HepG2 (cell line): ENCODE results near the gene TPX2. TPM values are rescaled to one million over a fixed set of nuclear protein-coding genes. Genes with fewer than 3 reads are reported as not detected.

ENCODE experiments used
- ATAD3A ChIP-seq: sonication (generic); formaldehyde crosslinking; IDR thresholded peaks from 2 replicates; pipeline ENCODE4 v1.4.0; 2020; ENCODE audit warnings: missing genetic modification reagents
- ATM ChIP-seq: fragments of 450-650 bp; IDR thresholded peaks from 2 replicates; pipeline ENCODE4 v1.7.1; 2017; ENCODE audit warnings: mild to moderate bottlenecking, borderline replicate concordance
- HNF4A ChIP-seq: sonication (generic); formaldehyde crosslinking; IDR thresholded peaks from 2 replicates; pipeline ENCODE4 v1.4.0; 2020; ENCODE audit warnings: missing genetic modification reagents
- HNF4G ChIP-seq, 2 experiments: sonication (generic) in 1 of 2; formaldehyde crosslinking in 1 of 2; IDR thresholded peaks; 2 replicates each; pipeline versions ENCODE4 v1.4.0 to v1.6.1; 2011 to 2020; ENCODE audit warnings: borderline replicate concordance in 2 of 2, low read depth in 2 of 2, mild to moderate bottlenecking in 2 of 2, low read length in 1 of 2, missing genetic modification reagents in 1 of 2, moderate library complexity in 1 of 2
- HNRNPLL ChIP-seq: fragments of 200-400 bp; formaldehyde crosslinking; IDR thresholded peaks from 2 replicates; pipeline ENCODE4 v1.6.1; 2017; ENCODE audit warnings: mild to moderate bottlenecking, low read depth, low read length; ENCODE audit not compliant: poor library complexity, severe bottlenecking
- LBX2 ChIP-seq: sonication (generic); formaldehyde crosslinking; IDR thresholded peaks from 2 replicates; pipeline ENCODE4 v1.5.0; 2020; ENCODE audit warnings: missing genetic modification reagents, mild to moderate bottlenecking, borderline replicate concordance
- MAZ ChIP-seq, 2 experiments: sonication (generic) in 1 of 2; formaldehyde crosslinking in 1 of 2; IDR thresholded peaks; 2 replicates each; pipeline versions ENCODE4 v1.5.0 to v1.6.1; 2012 to 2020; ENCODE audit warnings: low read depth in 2 of 2, mild to moderate bottlenecking in 2 of 2, borderline replicate concordance in 1 of 2, improper control_type of control experiment in 1 of 2, low read length in 1 of 2, missing genetic modification reagents in 1 of 2, moderate library complexity in 1 of 2
- RFX3 ChIP-seq: IDR thresholded peaks from 2 replicates; pipeline ENCODE4 v1.6.1; 2016; ENCODE audit warnings: missing biosample characterization, missing genetic modification reagents
- SUZ12 ChIP-seq: fragments of 150-350 bp; IDR thresholded peaks from 2 replicates; pipeline ENCODE4 v1.6.1; 2014; ENCODE audit warnings: low read depth, low read length
- THAP11 ChIP-seq: IDR thresholded peaks from 2 replicates; pipeline ENCODE4 v1.6.1; 2016; ENCODE audit warnings: missing biosample characterization, missing genetic modification reagents
- USF2 ChIP-seq, 2 experiments: sonication (generic) in 1 of 2; formaldehyde crosslinking in 1 of 2; IDR thresholded peaks; 2 replicates each; pipeline versions ENCODE4 v1.5.1 to v1.6.1; 2011 to 2020; ENCODE audit warnings: borderline replicate concordance in 1 of 2, low read depth in 1 of 2, low read length in 1 of 2, mild to moderate bottlenecking in 1 of 2, missing genetic modification reagents in 1 of 2, moderate library complexity in 1 of 2
- ZBED4 ChIP-seq: sonication (generic); formaldehyde crosslinking; IDR thresholded peaks from 2 replicates; pipeline ENCODE4 v1.4.0; 2020; ENCODE audit warnings: missing genetic modification reagents, borderline replicate concordance
- ZFY ChIP-seq: sonication (generic); formaldehyde crosslinking; IDR thresholded peaks from 2 replicates; pipeline ENCODE4 v1.4.0; 2020; ENCODE audit warnings: missing genetic modification reagents
- ZNF160 ChIP-seq: sonication (generic); formaldehyde crosslinking; IDR thresholded peaks from 2 replicates; pipeline ENCODE4 v1.8.0; 2022; ENCODE audit warnings: mild to moderate bottlenecking, inconsistent platforms, missing genetic modification reagents
- ZNF17 ChIP-seq: sonication (generic); formaldehyde crosslinking; IDR thresholded peaks from 2 replicates; pipeline ENCODE4 v1.5.0; 2020; ENCODE audit warnings: mild to moderate bottlenecking, missing genetic modification reagents
- ZNF501 ChIP-seq: sonication (generic); formaldehyde crosslinking; IDR thresholded peaks from 2 replicates; pipeline ENCODE4 v1.5.1; 2020; ENCODE audit warnings: mild to moderate bottlenecking, moderate library complexity, missing genetic modification reagents
- ZNF629 ChIP-seq: sonication (generic); formaldehyde crosslinking; conservative IDR thresholded peaks from 2 replicates; pipeline ENCODE4 v1.5.0; 2020; ENCODE audit warnings: missing genetic modification reagents
- polyA plus RNA-seq, 8 experiments: library from polyadenylated mRNA; depleted of rRNA in 3 of 8; stranded (reverse) in 7 of 8; unstranded in 1 of 8; fragments of >200 nt; fragmentation: Illumina TruSeq in 4 of 8; extraction: Trizol in 4 of 8; gene quantifications; 2 replicates each; pipeline versions ENCODE4 v1.2.1 to v1.2.3, GENCODE V29; 2011 to 2016; ENCODE audit warnings: low read depth in 4 of 8, missing spikeins in 1 of 8, mixed read lengths in 1 of 8; ENCODE audit not compliant: insufficient read depth in 1 of 8
- total RNA-seq, 5 experiments: library from RNA; depleted of rRNA; stranded (reverse); fragments of >200 nt; fragmentation: Illumina TruSeq; extraction: Trizol; gene quantifications; 2 replicates each; pipeline ENCODE4 v1.2.3, GENCODE V29; 2016; ENCODE audit warnings: low read depth in 1 of 5

Gene TPX2
- total and polyA plus RNA-seq, 2 of the 13 experiments (the other 11 are each of a cell fraction or from before 2014, with no cell fraction given), result 34.3 to 124 TPM

- 0 out of 2 replicates have a peak, but pooled peaks have one; percentile 26 for TF ChIP-seq MAZ (IDR thresholded peaks at IDR 0.05; ENCODE audit: borderline replicate concordance, low read depth, low read length)
- TF ChIP-seq MAZ (CRISPR knock-in tag; IDR thresholded peaks at IDR 0.05; ENCODE audit: low read depth), result no peak
- peak; percentile 64; the same call in 1 of the 2 replicates for TF ChIP-seq ZNF501
- TF ChIP-seq ATM, result no peak
- no peak; the same call in 1 of the 2 replicates for TF ChIP-seq ZNF160 (CRISPR knock-in tag)
- peak; percentile 76 for TF ChIP-seq ZNF629
- no peak; the same call in 1 of the 2 replicates for TF ChIP-seq ZBED4 (CRISPR knock-in tag)
- TF ChIP-seq LBX2, result no peak
- TF ChIP-seq USF2 (IDR thresholded peaks at IDR 0.05; ENCODE audit: low read depth, low read length), result no peak; the same call in 1 of the 2 replicates
- no peak for TF ChIP-seq USF2 (CRISPR knock-in tag; IDR thresholded peaks at IDR 0.05; ENCODE audit: borderline replicate concordance)
- 0 out of 2 replicates have a peak, but pooled peaks have one; percentile 39 for TF ChIP-seq HNF4G (IDR thresholded peaks at IDR 0.05; ENCODE audit: borderline replicate concordance, low read depth, low read length)
- no peak; the same call in 1 of the 2 replicates for TF ChIP-seq HNF4G (CRISPR knock-in tag; IDR thresholded peaks at IDR 0.05; ENCODE audit: borderline replicate concordance, low read depth)
- peak; percentile 74 for TF ChIP-seq HNF4A (CRISPR knock-in tag)
- TF ChIP-seq RFX3, result no peak
- TF ChIP-seq ATAD3A (CRISPR knock-in tag), result no peak; the same call in 1 of the 2 replicates
- peak; percentile 55 for TF ChIP-seq HNRNPLL
- TF ChIP-seq ZFY (CRISPR knock-in tag), result peak; percentile 30; the same call in 1 of the 2 replicates
- TF ChIP-seq THAP11 (CRISPR knock-in tag), result peak; percentile 46; the same call in 1 of the 2 replicates
- no peak for TF ChIP-seq ZNF17 (CRISPR knock-in tag)
- TF ChIP-seq SUZ12, result no peak
These were observed 97.1 kb downstream of the TPX2 start (continued) for GRCh38 chr20:31835977-31836852.
